K562 (cell line): ENCODE measurements around the gene TKT. TPM values are rescaled to one million over a fixed set of nuclear protein-coding genes. Genes with fewer than 3 reads are reported as not detected.

ENCODE experiments used
- GTF2F1 ChIP-seq: IDR thresholded peaks from 2 replicates; pipeline ENCODE4 v1.6.1; 2011; ENCODE audit warnings: low read depth, low read length, improper control_type of control experiment
- HCFC1 ChIP-seq: IDR thresholded peaks from 2 replicates; pipeline ENCODE4 v1.6.1; 2012; ENCODE audit warnings: low read depth, low read length, improper control_type of control experiment
- JUNB ChIP-seq: fragments of 450-650 bp; formaldehyde crosslinking; conservative IDR thresholded peaks from 2 replicates; pipeline ENCODE4 v1.4.0; 2020; ENCODE audit warnings: mild to moderate bottlenecking
- KHSRP ChIP-seq: fragments of 450-650 bp; IDR thresholded peaks from 2 replicates; pipeline ENCODE4 v1.6.1; 2017
- MCM7 ChIP-seq, 2 experiments: fragments of 450-650 bp; IDR thresholded peaks; 2 replicates each; pipeline ENCODE4 v1.6.1; 2016 to 2018
- MGA ChIP-seq: fragments of 450-650 bp; IDR thresholded peaks from 2 replicates; pipeline ENCODE4 v1.6.1; 2016; ENCODE audit warnings: mild to moderate bottlenecking, moderate library complexity
- PURB ChIP-seq: sonication (generic); formaldehyde crosslinking; IDR thresholded peaks from 2 replicates; pipeline ENCODE4 v1.9.0; 2021; ENCODE audit warnings: low read depth, mild to moderate bottlenecking, missing genetic modification reagents
- U2AF1 ChIP-seq: fragments of 200-400 bp; formaldehyde crosslinking; optimal IDR thresholded peaks from 2 replicates; pipeline ENCODE3; 2017; ENCODE audit warnings: mild to moderate bottlenecking, low read depth, low read length, moderate library complexity
- ZNF133 ChIP-seq: fragments of 250-450 bp; sonication (Bioruptor Pico); IDR thresholded peaks from 2 replicates; pipeline ENCODE4 v1.4.0; 2020; ENCODE audit warnings: mild to moderate bottlenecking
- ZNF232 ChIP-seq: sonication (generic); formaldehyde crosslinking; IDR thresholded peaks from 2 replicates; pipeline ENCODE4 v1.8.0; 2022; ENCODE audit warnings: mild to moderate bottlenecking, missing genetic modification reagents
- ZNF24 ChIP-seq: fragments of 450-650 bp; IDR thresholded peaks from 2 replicates; pipeline ENCODE4 v1.6.1; 2016
- ZNF280A ChIP-seq: fragments of 450-650 bp; IDR thresholded peaks from 2 replicates; pipeline ENCODE4 v1.6.1; 2018; ENCODE audit warnings: mild to moderate bottlenecking, low read depth; ENCODE audit not compliant: partially characterized antibody
- ZNF3 ChIP-seq: fragments of 250-450 bp; sonication (Bioruptor Pico); IDR thresholded peaks from 2 replicates; pipeline ENCODE4 v1.5.0; 2021; ENCODE audit warnings: mild to moderate bottlenecking, moderate library complexity
- ZNF316 ChIP-seq: fragments of 450-650 bp; IDR thresholded peaks from 2 replicates; pipeline ENCODE4 v1.6.1; 2016
- ZNF449 ChIP-seq: fragments of 250-450 bp; sonication (Bioruptor Pico); IDR thresholded peaks from 2 replicates; pipeline ENCODE4 v1.8.0; 2022; ENCODE audit warnings: moderate library complexity, mild to moderate bottlenecking, inconsistent platforms
- polyA plus RNA-seq, 8 experiments: library from polyadenylated mRNA; depleted of rRNA in 4 of 8; stranded (reverse) in 5 of 8; unstranded in 3 of 8; fragments of >200 nt; fragmentation: Nextera tagmentation in 2 of 8; fragmentation: Illumina TruSeq in 1 of 8; extraction: Ambion mirVana in 2 of 8; extraction: Trizol in 1 of 8; gene quantifications; 2 replicates each; pipeline versions ENCODE4 v1.2.1 to v1.2.3, GENCODE V29; 2011 to 2014; ENCODE audit warnings: inconsistent platforms in 1 of 8, missing spikeins in 1 of 8
- total RNA-seq, 7 experiments: library from RNA; depleted of rRNA in 6 of 7; stranded (reverse); fragments of >200 nt in 6 of 7; fragmentation: Illumina TruSeq in 2 of 7; extraction: Trizol in 2 of 7; gene quantifications; 2 replicates each; pipeline versions ENCODE4 v1.2.1 to v1.2.3, GENCODE V29; 2011 to 2021; ENCODE audit warnings: low replicate concordance in 1 of 7

Gene TKT
- total and polyA plus RNA-seq, 9 of the 15 experiments (the other 6 are each of a cell fraction or from before 2014, with no cell fraction given) = 58.1 to 401 (median 187) TPM

- TF ChIP-seq MGA = peak; percentile 91
- TF ChIP-seq ZNF3 (CRISPR knock-in tag) = no peak
- no peak for TF ChIP-seq JUNB (CRISPR knock-in tag)
- peak; percentile 25; the same call in 1 of the 2 replicates for TF ChIP-seq HCFC1
- no peak for TF ChIP-seq U2AF1
- TF ChIP-seq PURB (CRISPR knock-in tag) = no peak
- TF ChIP-seq KHSRP = no peak
- TF ChIP-seq ZNF316 = no peak
- TF ChIP-seq ZNF280A = no peak
- no peak for TF ChIP-seq ZNF24
- no peak for TF ChIP-seq ZNF449 (CRISPR knock-in tag)
- no peak for TF ChIP-seq ZNF133 (CRISPR knock-in tag)
- TF ChIP-seq GTF2F1 = 0 out of 2 replicates have a peak, but pooled peaks have one; percentile 44
- TF ChIP-seq MCM7 (IDR thresholded peaks at IDR 0.05) = no peak
- no peak for TF ChIP-seq ZNF232 (CRISPR knock-in tag)
Observed at GRCh38 chr3:53196575-53197407, 59.0 kb downstream of the TKT start (continued).
